HG03060 (cell line): Measurements from ENCODE around the gene AGL.
"Not testable (repeated sequence)": the region's sequence is repeated elsewhere in the genome, so short reads cannot be mapped to it uniquely, and the experiment has no call there.

ENCODE experiments used
- ATAC-seq: cut with Tn5 transposase; IDR thresholded peaks from one replicate; pipeline ENCODE4 v1.9.1; 2021; ENCODE audit warnings: low read depth, moderate number of reproducible peaks; ENCODE audit not compliant: unreplicated experiment

Gene AGL

GRCh38 chr1:99849744-99850458 lies at the start of gene AGL:
AGL (plus strand) TSS chr1:99850361; CDS start chr1:99851043, 682 bp downstream.
- ATAC-seq = peak; percentile 88

GRCh38 chr1:99801584-99801983 lies 48.6 kb upstream of the AGL start:
- no peak for ATAC-seq

DNA sequence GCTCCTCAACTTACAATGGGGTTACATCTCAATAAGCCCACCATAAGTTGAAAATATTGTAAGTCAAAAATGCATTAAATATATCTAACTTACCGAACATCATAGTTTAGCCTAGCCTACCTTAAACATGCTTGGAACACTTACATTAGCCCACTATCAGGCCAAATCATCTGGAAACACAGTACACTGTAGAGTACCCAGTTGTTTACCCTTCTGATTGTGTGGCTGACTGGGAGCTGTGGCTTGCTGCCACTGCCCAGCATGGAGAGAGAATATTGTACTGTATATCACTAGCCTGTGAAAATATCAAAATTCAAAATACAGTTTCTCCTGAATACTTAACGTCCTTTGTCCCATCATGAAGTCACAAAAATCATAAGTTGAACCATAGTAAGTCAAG lies 43.3 kb upstream of the AGL start:
- ATAC-seq = no peak

- ATAC-seq = peak; percentile 86
Measured at GRCh38 chr1:99808391-99809115, 41.6 kb upstream of the AGL start.

DNA sequence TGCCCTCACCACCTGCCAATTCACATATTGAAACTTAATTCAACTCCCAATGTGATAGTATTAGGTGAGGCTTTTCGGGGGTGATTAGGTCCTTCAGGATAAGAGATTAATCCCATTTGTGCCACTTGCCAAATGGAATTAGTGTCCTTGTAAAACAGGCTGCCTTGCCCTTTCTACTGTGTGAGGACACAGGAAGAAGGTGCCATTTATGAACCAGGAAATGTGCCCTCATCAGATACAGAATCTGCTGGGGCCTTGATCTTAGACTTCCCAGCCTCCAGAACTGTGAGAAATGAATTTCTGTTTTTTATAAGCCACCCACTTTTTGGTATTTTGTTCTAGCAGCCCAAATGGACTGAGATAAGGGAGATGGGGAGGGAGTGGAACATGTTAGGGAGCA lies 39.1 kb upstream of the AGL start:
- no peak for ATAC-seq

- ATAC-seq = no peak
Measured at GRCh38 chr1:99811747-99812146, 38.4 kb upstream of the AGL start.

GRCh38 chr1:99814373-99814900 lies 35.7 kb upstream of the AGL start:
- ATAC-seq = no peak

DNA sequence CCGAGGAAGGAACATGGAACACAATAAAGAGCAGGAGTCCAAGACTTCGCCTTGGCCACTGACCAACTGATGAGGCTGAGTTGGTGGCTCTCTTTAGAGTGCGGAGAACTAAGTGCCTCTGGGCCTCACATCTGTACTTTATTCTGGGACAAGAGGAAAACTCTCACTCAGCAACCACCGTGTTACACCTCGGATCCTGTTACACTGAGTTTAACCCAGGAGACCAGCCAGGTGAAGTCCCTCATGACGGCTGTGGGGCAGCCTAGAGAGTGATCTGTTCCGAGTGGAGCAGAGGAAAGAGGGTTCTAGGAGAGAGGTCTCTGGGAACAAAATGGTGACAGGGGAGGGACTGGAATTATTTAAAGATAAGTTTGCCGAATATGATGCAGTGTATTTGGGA lies 33.5 kb upstream of the AGL start:
- ATAC-seq = no peak

- ATAC-seq = no peak
Measured at GRCh38 chr1:99818063-99818699, 32.0 kb upstream of the AGL start.

GRCh38 chr1:99820546-99820945 lies 29.6 kb upstream of the AGL start:
- ATAC-seq = peak; percentile 79

GRCh38 chr1:99825098-99825497 lies 25.1 kb upstream of the AGL start:
- no peak for ATAC-seq

GRCh38 chr1:99825702-99826101 lies 24.5 kb upstream of the AGL start:
- ATAC-seq = no peak

- ATAC-seq = no peak
Measured at GRCh38 chr1:99827970-99828369, 22.2 kb upstream of the AGL start.

DNA sequence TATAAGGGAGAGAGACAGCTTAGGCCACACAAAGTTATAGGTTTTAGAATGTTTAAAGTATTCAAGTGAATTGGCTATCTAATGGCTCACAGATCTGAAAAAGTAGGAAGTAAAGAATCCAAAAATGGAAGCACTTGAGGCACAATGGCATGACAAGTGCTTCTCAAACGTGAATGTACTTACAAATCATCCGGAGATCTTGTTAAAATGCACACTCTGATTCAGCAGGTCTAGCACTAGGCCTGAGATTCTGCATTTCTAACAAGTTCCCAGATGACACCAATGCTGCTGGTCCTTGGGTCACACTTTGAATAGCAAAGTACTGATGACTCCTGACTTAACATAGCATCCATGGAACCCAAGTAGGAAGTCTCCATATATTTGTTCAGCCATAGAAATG lies 20.9 kb upstream of the AGL start:
- ATAC-seq = no peak

DNA sequence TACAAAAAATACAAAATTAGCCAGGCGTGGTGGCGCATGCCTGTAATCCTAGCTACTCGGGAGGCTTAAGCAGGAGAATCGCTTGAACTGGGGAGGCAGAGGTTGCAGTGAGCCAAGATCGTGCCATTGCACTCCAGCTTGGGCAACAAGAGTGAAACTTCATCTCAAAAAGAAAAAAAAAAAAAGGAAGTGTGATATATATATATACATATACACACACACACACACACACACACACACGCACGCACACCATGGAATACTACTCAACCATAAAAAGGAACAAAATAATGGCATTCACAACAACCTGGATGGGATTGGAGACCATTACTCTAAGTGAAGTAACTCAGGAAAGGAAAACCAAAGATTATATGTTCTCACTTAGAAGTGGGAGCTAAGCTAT lies 16.2 kb upstream of the AGL start:
- not testable (repeated sequence) for ATAC-seq

GRCh38 chr1:99836171-99837103 lies 13.7 kb upstream of the AGL start:
- ATAC-seq = not testable (repeated sequence)

GRCh38 chr1:99840353-99840752 lies 9.8 kb upstream of the AGL start:
- not testable (repeated sequence) for ATAC-seq

DNA sequence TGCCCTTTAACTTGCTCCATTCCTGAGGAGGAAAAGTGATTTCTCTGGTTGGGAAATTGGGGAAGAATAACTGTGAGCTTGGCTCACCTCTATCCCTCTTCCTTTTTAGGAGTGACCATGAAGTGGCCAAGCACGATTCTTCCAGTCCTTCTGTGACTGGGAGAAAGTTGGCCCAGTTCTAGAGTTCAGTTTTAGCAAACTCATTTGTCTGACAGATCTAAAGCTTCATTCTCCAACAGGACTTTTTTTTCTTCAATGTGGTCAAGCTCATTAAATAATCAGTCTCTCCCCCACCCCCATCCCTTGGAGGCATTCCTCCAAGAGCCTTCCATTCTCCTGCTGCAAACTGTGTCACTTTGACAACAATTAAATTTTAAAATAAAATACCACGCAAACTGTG lies 6.4 kb upstream of the AGL start:
- ATAC-seq = no peak

- not testable (repeated sequence) for ATAC-seq
Measured at GRCh38 chr1:99845201-99845600, 5.0 kb upstream of the AGL start.

DNA sequence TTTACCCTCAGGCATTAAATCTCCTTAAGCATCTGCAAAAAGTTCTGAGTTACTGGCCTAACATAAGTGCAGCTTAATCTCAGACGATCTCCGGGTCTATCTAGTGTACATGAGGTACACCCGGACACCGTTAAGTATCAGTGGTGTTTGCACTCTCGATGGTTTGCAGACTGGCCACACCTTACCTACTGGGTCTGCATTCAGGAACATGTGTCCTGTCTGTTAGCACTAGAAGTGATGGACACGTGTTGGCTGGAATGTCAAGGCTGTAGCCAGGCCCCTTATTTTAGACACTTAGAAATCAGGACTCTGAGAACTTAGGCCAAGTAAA lies 783 bp upstream of the AGL start:
- ATAC-seq = no peak
